HG03066 (cell line): ENCODE data around the gene TSACC.

Experiments used
- ATAC-seq: cut with Tn5 transposase; IDR thresholded peaks from one replicate; pipeline ENCODE4 v1.9.1; 2021; ENCODE audit warnings: low read depth; ENCODE audit not compliant: unreplicated experiment

TSACC gene

DNA sequence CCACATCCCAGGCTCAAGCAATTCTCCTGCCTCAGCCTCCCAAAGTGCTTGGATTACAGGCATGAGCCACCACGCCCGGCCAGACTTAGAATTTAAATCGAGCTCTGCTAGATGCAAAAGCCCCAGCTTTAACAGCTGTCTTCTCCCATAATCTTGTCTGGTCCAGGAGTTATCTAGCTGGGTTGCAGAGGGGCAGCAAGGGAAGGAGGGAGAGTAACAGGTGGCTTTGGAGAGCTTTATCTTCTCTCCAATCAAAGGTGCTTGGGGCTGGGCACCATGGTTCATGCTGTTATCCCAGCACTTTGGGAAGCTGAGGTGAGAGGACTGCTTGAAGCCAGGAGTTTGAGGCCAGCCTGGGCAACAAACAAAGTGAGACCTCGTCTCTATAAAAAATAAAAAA is 34.5 kb downstream of the TSACC start:
- no peak for ATAC-seq

DNA sequence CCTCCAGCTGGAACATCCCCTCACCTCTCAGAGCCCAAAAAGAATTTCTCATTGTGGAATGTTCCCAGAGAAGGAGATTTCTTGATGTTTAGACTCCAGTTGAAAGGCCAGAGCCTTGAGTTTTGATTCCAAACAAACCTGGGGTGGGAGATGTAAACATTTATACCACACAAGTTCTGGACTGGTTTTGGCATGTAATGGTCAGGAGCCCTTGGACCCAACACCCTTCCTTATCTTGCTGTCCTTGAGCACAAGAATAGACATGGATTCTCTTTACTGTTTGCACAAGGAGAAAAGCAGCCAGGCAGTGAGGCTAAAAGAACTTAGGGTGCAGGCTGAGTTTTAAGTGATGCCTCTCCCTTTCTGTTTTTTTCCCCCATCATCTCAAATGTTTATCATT is 35.2 kb downstream of the TSACC start:
- no peak for ATAC-seq

DNA sequence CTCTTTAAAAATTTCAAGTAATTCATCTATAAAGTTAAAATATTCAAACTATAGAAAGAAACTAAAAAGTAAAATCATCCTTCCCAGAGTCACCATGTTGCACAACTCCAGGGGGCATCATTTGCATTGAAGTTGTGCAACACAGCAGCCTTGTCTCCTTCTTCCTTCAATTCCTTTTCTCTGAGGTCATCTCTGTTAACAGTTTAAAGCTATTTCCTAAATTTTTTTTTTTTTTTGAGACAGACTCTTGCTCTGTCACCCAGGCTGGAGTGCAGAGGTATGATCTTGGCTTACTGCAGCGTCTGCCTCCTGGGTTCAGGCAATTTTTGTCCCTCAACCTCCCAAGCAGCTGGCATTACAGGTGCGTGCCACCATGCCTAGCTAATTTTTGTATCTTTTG is 37.8 kb downstream of the TSACC start:
- no peak for ATAC-seq

DNA sequence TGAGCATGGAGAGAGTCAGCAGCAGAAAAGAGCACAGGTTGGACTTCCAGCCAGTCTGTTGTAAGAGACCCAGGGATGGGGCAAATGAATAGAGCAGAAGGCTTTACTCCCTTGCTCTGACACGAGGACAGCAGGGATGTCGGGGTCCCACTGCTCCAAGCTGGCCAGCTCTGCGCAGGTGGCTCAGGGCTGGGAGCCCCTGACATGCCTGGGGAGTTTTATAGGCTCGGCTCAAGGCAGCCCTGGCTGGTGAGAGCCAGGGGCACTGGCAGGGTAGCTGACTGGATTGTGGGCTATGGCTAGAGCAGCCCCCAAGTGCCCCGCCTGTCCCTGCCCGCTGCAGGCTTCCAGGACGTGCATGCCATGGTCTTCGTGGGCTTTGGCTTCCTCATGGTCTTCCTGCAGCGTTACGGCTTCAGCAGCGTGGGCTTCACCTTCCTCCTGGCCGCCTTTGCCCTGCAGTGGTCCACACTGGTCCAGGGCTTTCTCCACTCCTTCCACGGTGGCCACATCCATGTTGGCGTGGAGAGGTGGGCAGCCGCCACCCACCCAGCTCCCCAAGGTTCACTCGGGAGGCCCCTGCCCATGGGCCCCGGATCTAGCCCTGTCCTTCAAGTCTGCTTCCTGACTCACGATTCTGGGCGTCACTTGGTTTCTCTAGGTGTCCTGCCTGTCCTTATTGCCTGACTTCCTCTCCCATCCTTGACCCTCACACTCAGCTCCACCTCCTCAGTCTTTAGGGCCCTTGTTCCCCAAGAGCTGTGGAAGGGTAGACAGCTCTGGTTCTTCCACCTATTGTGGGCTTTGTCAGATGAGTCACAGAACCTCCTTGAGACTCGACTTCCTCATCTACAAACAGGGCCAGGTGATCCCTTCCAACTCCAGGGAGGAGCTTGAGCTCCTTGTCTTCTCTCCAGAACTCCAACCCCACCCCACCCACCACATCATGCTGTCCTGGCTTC is 38.9 kb downstream of the TSACC start:
- no peak for ATAC-seq

DNA sequence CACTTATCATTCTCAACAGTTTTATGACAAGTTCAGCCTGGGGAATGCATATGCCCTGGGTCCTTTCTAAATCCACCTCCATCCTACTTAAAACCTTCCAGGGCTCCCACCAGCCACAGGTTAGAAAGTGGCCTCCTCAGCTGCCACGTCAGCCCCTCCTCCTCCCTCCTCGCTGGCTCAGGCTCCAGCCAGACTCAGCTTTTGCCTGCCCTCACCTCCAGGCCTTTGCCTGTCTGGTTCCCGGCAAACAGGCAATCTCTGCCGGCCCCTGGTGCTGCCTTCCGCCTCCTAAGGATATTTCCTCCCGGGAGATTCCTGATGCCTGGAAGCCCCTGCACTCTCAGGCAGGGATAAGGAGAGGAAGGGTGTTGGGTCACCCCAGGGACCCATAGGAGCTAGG is 40.2 kb downstream of the TSACC start:
- ATAC-seq = no peak

DNA sequence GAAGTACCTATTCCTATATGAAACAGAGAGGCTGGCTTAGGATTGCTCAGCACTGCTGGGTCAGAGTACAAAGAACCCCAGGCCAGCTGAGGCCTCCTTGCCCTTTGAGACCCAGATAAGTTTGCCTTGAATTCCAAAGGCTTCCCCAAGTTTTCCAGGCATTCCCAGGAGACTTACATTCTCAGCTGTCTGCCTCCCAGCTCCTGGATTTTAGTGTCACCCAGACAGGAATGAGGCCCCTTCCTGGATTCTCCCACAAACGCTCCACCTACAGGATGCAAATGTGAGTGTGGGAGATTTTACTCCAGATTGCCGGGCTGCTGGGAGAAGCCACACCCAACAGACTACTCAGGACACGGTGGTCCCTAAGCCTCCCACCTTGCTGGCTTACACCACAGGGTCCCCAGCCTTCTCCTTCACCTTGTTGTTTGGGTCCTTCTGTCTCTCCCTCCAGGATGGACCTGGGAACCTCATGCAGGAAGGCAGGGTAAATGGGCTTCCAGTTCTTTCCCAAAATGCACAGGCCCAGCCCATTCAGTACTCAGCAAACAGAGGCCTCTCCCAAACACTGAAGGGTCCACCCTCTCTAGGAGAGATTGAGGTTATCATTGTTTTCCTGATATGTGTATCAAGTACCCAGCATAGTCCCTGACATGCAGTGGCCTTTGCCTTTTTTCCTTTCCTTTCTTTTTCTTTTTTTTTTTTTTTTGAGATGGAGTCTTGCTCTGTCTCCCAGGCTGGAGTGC is 41.3 kb downstream of the TSACC start:
- no peak for ATAC-seq

DNA sequence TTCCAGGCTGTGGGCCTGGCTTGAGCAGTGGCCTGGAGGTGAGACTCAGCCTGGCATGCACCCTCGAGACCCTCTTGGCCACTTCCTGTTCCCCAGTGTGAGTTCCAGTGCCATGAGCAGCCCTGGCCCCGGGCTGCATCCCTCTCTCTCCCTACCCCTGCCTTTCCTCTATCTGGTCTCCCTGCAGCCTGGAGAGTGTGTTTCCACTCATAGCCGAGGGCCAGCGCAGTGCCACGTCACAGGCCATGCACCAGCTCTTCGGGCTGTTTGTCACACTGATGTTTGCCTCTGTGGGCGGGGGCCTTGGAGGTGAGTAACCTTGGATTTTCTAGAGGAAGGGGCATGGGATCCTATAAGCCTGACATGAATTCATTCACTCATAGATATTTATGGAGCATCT is 44.2 kb downstream of the TSACC start:
- ATAC-seq = no peak

DNA sequence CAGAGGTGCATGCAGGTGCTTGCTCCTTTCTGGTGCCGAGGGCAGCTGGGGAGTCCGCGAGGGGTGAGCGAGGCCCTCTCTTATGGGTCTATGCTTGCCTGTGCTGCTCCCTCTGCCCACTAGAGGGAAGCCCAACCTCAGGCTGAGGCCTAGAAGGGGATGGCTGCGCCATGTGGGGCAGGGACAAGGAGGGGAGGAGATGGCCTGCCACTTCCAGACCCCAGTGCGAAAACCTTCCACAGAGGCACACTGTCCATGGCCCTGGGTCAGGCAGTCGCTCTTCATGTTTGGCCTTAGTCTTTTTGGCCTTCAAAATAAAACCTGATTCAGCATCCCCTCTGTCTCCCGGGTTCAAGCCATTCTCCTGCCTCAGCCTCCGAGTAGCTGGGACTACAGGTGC is 44.7 kb downstream of the TSACC start:
- no peak for ATAC-seq

DNA sequence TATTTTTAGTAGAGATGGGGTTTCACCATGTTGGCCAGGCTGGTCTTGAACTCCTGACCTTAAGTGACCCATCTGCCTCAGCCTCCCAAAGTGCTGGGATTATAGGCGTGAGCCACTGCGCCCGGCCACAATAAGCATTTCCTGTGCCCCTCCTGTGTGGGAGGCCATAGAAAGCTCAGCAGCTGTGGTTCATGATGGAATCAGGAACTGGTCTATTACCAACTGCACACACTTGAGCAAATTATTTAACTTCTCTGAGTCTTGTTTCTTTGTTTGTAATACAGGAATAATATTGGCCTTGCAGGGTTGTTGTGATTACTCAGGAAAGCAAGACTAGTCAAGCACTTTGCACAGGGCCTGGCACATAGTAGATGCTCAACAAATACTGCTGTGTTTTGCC is 45.7 kb downstream of the TSACC start:
- no peak for ATAC-seq

DNA sequence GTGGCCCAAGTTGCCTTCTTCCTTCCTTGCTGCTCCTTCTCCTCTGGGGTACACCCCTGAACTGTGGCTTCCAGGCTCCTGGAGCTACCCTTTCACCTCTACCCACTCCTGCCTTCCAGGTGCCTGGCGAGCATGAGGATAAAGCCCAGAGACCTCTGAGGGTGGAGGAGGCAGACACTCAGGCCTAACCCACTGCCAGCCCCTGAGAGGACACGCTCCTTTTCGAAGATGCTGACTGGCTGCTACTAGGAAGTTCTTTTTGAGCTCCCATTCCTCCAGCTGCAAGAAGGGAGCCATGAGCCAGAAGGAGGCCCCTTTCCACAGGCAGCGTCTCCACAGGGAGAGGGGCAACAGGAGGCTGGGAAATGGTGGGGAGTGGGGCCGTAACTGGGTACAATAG is 46.3 kb downstream of the TSACC start:
- ATAC-seq = no peak

DNA sequence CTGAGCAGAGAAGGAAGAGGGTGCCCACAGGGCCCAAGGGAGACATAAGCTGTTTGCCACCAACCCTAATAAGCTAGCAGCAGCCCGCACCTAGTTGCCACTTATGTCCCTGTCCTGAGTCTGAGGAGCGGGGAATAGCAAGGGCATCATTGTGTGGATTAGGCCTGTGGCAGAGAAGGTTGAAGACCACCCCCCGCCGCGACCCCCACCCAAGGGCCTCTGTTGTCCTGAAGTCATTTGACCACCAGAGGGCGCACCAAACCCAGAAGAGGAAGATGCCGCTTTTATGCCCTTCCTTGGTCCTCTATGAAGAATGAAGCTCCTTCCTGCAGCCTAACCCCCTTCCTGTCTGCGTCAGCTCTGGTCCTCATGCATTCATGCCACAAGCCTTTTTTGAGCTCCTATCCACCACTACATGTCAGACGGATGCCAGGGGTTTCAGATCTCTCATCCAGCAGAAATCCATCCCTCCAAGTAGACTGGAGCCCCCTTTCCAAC is 47.3 kb downstream of the TSACC start:
- no peak for ATAC-seq

DNA sequence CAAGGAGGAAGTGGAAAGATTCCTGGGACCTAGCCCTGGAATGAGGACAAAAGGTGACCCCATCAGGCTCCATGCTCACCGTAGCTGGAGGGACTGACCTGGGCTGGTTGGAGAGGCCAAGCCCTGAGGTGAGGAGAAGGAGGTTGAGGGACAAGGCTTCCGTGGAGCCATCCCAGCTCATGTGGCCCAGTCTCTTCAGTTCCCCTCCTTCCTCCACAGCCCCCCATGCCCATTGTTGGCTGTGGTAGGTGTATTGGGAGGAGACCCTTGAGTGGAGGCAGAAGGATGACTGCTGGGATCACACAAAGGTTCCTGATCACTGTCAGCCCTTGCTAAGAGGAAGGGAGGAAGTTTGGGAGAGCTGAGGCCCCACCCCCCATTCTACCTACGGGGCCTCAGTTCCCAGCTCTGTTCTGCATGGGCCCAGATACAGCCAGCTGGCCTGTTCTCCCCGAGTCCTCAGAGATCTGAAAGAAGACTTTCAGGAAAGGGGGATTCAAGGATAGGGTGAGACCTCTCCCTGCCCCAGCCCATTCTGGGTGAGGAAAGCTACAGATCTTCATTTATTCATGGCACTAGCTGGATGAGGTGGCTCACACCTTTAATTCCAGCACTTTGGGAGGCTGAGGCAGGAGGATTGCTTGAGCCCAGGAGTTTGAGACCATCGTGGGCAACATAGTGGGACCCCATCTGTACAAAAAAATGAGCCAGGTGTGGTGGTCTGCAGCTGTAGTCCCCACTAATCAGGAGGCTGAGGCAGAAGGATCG is 48.0 kb downstream of the TSACC start:
- ATAC-seq = no peak

DNA sequence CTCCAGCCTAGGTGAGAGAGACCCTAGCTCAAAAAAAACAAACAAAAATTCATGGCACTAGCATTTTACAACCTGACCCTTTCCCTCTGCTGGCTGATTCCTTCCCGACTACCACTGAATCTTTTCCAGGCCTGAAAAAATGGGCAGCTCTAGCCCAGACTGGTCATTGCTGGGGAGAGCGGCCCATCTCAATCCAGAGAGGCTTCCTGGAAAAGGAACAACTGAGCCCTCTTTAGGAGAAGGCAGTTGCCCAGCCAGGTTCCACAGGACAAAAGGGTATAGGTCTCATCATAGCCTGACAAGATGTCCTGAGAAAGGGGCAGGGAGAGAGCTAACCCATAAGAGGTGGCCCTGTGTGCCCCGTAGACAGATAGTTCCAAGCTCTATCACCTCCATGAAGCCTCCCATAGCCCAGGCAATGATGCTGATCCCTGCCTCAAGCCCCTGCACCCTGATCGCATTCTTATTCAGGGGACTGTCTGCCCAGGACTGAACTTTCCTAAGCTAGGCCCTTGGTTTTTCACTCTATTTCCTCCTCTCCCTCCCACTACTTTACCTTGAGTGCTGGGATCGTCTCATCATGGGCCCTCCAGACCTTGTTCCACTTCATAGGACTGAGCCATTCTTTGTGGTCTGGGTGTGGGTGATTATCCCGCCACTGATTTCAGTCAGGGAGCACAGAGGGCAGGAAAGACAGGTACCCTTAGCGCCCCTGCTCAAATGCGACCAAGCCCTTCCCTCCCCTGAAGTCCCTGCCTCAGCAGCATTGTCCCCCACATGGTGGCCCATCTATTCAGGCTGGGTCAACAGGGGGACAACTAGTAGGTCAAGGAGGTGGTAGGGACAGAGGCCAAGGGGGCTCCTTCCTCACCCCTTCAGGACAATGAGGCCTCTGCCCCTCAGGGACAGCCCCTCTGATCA is 48.9 kb downstream of the TSACC start:
- no peak for ATAC-seq

DNA sequence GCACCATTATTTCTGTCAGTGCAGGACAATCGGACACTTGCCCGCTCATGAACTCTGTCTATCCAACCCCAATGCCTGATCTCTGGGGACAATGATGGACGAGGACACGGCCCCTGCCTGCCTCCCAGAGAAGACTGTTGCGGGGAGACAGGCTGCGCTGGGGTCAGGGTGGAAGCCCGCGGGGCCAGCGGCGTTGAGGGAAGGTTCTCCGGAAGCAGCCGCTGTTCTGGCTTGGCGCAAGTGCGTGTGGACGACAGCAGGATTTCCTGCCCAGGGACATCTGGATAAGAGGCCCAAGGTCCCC is 49.5 kb downstream of the TSACC start:
- no peak for ATAC-seq

DNA sequence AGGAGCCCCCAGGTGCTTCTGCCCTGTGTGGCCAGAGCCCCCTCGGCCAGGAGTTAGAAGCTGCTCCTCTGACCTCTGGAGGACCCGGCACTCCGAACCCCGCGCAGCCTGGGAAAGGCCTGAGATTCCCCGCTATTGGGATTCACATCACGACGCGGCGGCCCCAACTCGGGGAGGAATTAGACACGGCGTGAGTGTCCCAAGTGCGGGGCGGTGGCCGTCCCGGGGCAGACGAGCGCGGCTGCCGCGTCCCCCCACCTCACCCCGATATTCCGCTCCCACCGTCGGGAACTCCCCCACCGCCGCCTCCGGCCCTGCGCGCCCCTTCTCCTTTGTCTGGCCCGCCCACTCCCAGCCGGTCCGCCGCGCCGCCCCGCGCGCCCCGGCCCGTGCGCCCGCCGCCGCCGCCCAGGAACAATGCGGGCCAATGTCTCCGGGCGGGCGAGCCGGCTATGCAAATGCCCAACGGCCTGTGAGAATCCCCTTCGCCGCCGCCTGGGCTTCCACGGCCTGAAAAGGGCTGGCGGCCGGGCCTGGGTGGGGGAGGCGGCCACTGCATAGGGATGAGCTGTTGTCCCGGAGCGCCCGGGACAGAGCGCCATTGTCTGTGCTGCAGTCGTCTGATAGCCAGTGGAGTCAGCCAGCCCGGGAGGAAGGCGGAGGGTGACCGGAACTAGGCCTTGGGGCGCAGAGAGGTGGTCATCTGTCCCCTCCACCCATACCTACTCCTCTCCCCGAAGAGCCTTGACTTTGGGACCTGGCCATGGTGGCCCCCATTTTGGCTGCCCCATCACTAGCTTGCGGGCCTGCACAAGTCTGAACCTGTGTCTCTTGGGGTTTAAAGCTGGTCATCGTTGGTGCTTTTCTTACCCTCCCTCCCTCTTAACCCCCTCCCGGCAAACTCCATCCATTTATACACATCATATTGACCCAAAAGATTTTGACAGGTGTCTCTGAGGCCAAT is 50.1 kb downstream of the TSACC start:
- no peak for ATAC-seq

DNA sequence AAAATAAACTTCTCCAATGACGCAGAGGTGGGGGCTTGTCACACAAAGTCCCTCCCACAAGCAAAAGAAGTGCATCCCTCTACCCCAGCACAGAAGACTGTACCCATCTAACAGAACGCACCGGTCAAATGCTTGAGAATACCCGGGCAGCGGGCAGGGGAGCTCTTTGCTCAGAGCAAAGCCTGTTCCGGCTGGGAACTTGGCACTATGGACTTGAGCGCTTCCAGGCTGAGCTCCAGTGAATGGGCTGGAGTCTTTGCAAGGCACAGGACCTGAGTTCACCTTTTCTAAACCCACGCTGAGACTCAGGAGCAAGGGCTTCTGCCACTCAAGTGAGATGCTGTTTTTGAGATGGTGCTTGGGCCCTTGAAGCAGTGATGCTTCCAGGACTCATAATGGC is 51.0 kb downstream of the TSACC start:
- no peak for ATAC-seq

DNA sequence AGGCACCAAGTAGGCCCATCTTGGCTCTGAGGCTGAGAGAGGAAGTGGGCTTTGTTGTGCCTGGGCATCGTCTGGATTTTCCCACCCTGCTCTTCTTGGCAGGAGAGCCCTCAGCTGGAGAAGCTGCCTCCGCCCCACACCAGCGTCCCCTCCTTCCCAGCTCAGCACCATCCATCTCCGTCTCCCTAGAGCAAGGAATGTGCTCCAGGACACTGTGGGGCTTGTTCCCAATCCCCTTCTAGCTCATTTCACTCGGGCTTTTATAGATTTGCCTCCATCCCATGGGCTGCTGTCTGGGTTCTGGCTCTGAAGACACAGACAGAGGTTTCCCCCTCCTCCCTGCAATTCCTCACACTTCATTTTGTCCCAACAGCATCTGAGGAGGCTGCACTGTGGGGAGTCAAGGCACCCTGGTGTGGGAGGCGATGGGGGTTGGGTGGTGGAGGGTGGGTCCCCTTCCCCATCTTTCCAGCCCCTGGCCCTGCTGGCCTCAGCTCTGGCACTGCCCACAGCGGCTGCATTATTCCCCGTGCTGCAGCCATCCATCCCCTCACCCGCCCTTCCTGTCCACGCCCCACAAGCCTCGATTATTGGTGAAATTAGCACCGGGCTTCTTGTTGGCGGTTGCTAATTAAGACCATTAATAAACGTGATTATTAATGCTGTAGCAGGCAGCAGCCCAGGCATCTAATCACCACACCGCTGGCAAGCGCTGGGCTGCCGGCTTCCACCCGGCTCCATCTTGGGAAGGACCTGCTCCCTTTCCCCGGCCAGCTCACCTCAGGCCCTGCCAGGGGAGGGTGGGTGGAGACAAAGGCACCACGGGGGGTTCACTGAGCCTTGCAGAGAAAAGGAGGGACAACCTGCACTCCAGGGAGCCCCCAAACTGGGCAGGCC is 52.4 kb downstream of the TSACC start:
- no peak for ATAC-seq

DNA sequence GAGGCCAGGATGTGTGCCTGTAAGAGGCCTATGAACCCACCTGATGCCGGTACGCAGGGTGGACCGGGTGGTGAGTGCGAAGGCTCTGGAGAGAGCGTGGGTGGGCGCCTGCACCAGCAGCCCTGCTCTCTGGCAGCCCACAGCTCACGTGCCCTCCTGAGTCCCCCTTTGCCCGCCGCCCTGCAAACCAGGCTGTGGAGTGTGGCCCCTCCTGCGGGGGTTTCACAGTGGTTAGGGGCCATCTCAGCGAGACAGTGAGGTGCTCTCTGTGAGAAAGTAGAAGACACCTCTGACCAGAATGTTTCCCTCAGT is 53.0 kb downstream of the TSACC start:
- ATAC-seq = no peak
